OCI-LY1 (cell line): ENCODE measurements around the gene KRTAP10-4.
"Not testable (repeated sequence)": the region's sequence is repeated elsewhere in the genome, so short reads cannot be mapped to it uniquely, and the experiment has no call there.

Experiments used
- H2AFZ ChIP-seq: fragments of 200-600 bp; sonication (generic), shearing (Covaris generic); 2 replicates; pipeline ENCODE4 v1.6.0; 2014; ENCODE audit warnings: antibody characterized with exemption, mild to moderate bottlenecking, low read length
- H3F3A ChIP-seq: fragments of 200-600 bp; sonication (generic), shearing (Covaris generic); 2 replicates; pipeline ENCODE4 v1.6.0; 2014; ENCODE audit warnings: mild to moderate bottlenecking, antibody characterized with exemption, low read length, moderate library complexity; ENCODE audit not compliant: insufficient read depth
- H3K27ac ChIP-seq: fragments of 200-600 bp; sonication (generic); 2 replicates; pipeline ENCODE4 v1.5.1; 2014; ENCODE audit warnings: low read length, mixed run types, mild to moderate bottlenecking, low read depth; ENCODE audit not compliant: poor library complexity, severe bottlenecking
- H3K27me3 ChIP-seq: fragments of 200-600 bp; sonication (generic); 2 replicates; pipeline ENCODE4 v1.6.0; 2014; ENCODE audit warnings: antibody characterized with exemption, mild to moderate bottlenecking, low read length, moderate library complexity; ENCODE audit not compliant: insufficient read depth
- H3K36me3 ChIP-seq: fragments of 200-600 bp; sonication (generic); 2 replicates; pipeline ENCODE4 v1.6.1; 2014; ENCODE audit warnings: mild to moderate bottlenecking, antibody characterized with exemption, low read length, moderate library complexity, mixed read lengths; ENCODE audit not compliant: insufficient read depth
- H3K4me1 ChIP-seq: fragments of 200-600 bp; sonication (generic); 2 replicates; pipeline ENCODE4 v1.5.1; 2014; ENCODE audit warnings: mild to moderate bottlenecking, low read length, moderate library complexity; ENCODE audit not compliant: insufficient read depth, severe bottlenecking
- H3K4me2 ChIP-seq: fragments of 200-600 bp; sonication (generic), shearing (Covaris generic); 2 replicates; pipeline ENCODE4 v1.6.1; 2014; ENCODE audit warnings: low read length
- H3K4me3 ChIP-seq: fragments of 200-600 bp; sonication (generic); 2 replicates; pipeline ENCODE4 v1.5.1; 2014; ENCODE audit warnings: low read length, low read depth, mild to moderate bottlenecking, mixed read lengths; ENCODE audit not compliant: poor library complexity, severe bottlenecking
- H3K79me2 ChIP-seq: fragments of 200-600 bp; shearing (Covaris generic); 2 replicates; pipeline ENCODE4 v1.6.1; 2016; ENCODE audit warnings: mixed run types, low read length, mixed read lengths; ENCODE audit not compliant: insufficient read depth
- H3K9ac ChIP-seq: fragments of 200-600 bp; sonication (generic), shearing (Covaris generic); 2 replicates; pipeline ENCODE4 v1.6.1; 2014; ENCODE audit warnings: mild to moderate bottlenecking, low read length, mixed read lengths
- H3K9me2 ChIP-seq: fragments of 200-600 bp; sonication (generic), shearing (Covaris generic); 2 replicates; pipeline ENCODE4 v1.6.1; 2014; ENCODE audit warnings: low read depth, mild to moderate bottlenecking, low read length, mixed read lengths
- H3K9me3 ChIP-seq: fragments of 200-600 bp; shearing (Covaris generic); 2 replicates; pipeline ENCODE4 v1.6.1; 2014; ENCODE audit warnings: low read length, mixed read lengths
- H4K20me1 ChIP-seq: fragments of 200-600 bp; sonication (generic), shearing (Covaris generic); 2 replicates; pipeline ENCODE4 v1.6.0; 2016; ENCODE audit warnings: mild to moderate bottlenecking, low read length; ENCODE audit not compliant: insufficient read depth
- EZH2 ChIP-seq: fragments of 200-600 bp; sonication (generic), shearing (Covaris generic); IDR thresholded peaks from 2 replicates; pipeline ENCODE4 v1.8.0; 2017; ENCODE audit warnings: borderline replicate concordance, mixed run types, mild to moderate bottlenecking, antibody characterized with exemption, low read length, moderate library complexity, mixed read lengths
- TF ChIP-seq, protein P1 (sequence below): fragments of 200-600 bp; sonication (generic), shearing (Covaris generic); IDR thresholded peaks from 2 replicates; pipeline ENCODE4 v1.5.1; 2017; ENCODE audit warnings: mild to moderate bottlenecking, antibody characterized with exemption, low read length, moderate library complexity, mixed read lengths

Gene KRTAP10-4

DNA sequence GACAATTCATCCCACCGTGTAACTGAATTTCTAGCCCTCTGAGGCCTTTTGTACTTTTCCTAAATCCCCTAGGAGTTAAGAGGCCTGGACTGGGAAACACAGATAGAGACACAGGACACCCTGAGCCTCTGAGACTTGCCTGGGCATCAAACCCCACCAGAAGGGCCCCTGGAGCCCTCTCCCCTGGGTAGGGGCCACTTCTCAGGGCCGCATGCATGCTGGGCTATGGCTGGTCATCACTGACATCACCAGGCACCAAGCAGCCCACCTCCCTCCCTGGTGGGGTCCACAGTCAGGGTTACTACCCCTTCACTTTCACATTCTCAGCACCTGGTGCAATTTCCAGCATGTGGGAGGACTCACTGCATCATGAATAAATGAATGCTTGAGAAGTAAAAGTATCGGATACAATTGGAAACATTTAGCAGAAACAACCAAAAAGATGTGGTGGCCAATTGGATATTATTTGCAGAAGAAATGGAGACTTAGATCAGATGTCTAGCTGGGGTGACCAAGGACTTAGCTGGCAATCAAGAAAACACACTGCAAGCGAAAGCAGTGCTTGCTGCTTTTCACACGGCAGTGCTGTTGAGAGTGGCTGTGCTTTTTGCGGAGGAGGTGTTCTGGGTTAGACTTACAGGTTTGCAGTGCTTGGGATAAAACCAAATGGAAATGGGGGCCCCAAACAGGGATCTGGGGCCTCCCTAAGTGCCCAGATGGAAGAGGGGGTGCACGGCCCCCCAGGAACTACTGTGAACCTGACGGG is 25.9 kb downstream of the KRTAP10-4 start:
- H4K20me1 ChIP-seq = no peaks in the 10 kb centered on the region
- no peaks in the 10 kb centered on the region for H3K4me1 ChIP-seq
- H3K79me2 ChIP-seq = no peaks in the 10 kb centered on the region
- H2AFZ ChIP-seq = no peak overlapping the region
- H3K4me2 ChIP-seq = no peak overlapping the region
- no peaks in the 10 kb centered on the region for H3K27me3 ChIP-seq
- TF ChIP-seq, protein P1, sequence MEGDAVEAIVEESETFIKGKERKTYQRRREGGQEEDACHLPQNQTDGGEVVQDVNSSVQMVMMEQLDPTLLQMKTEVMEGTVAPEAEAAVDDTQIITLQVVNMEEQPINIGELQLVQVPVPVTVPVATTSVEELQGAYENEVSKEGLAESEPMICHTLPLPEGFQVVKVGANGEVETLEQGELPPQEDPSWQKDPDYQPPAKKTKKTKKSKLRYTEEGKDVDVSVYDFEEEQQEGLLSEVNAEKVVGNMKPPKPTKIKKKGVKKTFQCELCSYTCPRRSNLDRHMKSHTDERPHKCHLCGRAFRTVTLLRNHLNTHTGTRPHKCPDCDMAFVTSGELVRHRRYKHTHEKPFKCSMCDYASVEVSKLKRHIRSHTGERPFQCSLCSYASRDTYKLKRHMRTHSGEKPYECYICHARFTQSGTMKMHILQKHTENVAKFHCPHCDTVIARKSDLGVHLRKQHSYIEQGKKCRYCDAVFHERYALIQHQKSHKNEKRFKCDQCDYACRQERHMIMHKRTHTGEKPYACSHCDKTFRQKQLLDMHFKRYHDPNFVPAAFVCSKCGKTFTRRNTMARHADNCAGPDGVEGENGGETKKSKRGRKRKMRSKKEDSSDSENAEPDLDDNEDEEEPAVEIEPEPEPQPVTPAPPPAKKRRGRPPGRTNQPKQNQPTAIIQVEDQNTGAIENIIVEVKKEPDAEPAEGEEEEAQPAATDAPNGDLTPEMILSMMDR = no peak
- no peak for TF ChIP-seq EZH2
- no peak overlapping the region for H3K9ac ChIP-seq
- no peaks in the 10 kb centered on the region for H3F3A ChIP-seq
- no peaks in the 10 kb centered on the region for H3K9me3 ChIP-seq
- no peak overlapping the region for H3K27ac ChIP-seq
- no peaks in the 10 kb centered on the region for H3K36me3 ChIP-seq
- no peaks in the 10 kb centered on the region for H3K9me2 ChIP-seq
- H3K4me3 ChIP-seq = no peak overlapping the region

DNA sequence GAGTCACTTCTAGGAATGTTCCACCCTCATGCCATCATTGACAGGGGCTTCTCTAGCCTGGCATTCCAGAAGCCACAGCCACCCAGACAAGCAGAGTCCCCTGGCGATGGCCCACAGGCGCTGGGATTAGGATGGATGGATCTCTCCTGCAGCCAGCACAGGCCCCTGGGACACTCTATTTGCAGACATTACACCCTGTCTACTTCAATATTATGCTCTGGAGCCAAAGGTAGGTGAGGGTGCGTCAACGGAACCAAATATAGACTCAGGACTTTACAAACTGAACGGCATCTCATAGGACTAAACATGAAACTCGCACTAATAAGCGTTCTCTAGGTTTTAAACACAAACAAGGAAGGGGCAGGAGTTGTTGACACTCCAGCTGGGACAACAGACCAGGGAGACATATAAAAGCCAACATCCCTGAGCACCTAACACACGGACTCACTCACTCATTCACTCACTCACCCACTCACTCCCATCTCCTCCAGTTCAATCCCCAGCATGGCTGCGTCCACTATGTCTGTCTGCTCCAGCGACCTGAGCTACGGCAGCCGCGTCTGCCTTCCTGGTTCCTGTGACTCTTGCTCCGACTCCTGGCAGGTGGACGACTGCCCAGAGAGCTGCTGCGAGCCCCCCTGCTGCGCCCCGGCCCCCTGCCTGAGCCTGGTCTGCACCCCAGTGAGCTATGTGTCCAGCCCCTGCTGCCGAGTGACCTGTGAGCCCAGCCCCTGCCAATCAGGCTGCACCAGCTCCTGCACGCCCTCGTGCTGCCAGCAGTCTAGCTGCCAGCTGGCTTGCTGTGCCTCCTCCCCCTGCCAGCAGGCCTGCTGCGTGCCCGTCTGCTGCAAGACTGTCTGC is 26.8 kb downstream of the KRTAP10-4 start, which contains the start of gene KRTAP10-7:
Gene KRTAP10-7, plus strand, starts transcription at position 480 of the 861 bp plus-strand sequence. Its CDS starts 25 bp downstream, at position 505.
- not testable (repeated sequence) for H3K36me3 ChIP-seq, H3K27me3 ChIP-seq, H3K79me2 ChIP-seq

DNA sequence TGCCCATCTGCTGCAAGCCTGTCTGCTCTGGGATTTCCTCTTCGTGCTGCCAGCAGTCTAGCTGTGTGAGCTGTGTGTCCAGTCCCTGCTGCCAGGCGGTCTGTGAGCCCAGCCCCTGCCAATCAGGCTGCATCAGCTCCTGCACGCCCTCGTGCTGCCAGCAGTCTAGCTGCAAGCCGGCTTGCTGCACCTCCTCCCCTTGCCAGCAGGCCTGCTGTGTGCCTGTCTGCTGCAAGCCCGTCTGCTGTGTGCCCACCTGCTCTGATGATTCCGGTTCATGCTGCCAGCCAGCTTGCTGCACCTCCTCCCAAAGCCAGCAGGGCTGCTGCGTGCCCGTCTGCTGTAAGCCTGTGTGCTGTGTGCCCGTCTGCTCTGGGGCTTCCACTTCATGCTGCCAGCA is 27.6 kb downstream of the KRTAP10-4 start:
- not testable (repeated sequence) for H3K4me2 ChIP-seq, H3K36me3 ChIP-seq, H3K9me2 ChIP-seq, H3K79me2 ChIP-seq, H2AFZ ChIP-seq, H3K27ac ChIP-seq, H3K9ac ChIP-seq, H3K4me3 ChIP-seq, H4K20me1 ChIP-seq, H3F3A ChIP-seq, H3K9me3 ChIP-seq, H3K4me1 ChIP-seq, H3K27me3 ChIP-seq

More for the DNA sequence above, 26.8 kb downstream of the KRTAP10-4 start, which contains the start of gene KRTAP10-7:
- not testable (repeated sequence) for H3K4me3 ChIP-seq, H2AFZ ChIP-seq, H4K20me1 ChIP-seq, H3K9me3 ChIP-seq, H3K4me2 ChIP-seq, H3K27ac ChIP-seq, H3K9ac ChIP-seq, H3F3A ChIP-seq, H3K4me1 ChIP-seq, H3K9me2 ChIP-seq

DNA sequence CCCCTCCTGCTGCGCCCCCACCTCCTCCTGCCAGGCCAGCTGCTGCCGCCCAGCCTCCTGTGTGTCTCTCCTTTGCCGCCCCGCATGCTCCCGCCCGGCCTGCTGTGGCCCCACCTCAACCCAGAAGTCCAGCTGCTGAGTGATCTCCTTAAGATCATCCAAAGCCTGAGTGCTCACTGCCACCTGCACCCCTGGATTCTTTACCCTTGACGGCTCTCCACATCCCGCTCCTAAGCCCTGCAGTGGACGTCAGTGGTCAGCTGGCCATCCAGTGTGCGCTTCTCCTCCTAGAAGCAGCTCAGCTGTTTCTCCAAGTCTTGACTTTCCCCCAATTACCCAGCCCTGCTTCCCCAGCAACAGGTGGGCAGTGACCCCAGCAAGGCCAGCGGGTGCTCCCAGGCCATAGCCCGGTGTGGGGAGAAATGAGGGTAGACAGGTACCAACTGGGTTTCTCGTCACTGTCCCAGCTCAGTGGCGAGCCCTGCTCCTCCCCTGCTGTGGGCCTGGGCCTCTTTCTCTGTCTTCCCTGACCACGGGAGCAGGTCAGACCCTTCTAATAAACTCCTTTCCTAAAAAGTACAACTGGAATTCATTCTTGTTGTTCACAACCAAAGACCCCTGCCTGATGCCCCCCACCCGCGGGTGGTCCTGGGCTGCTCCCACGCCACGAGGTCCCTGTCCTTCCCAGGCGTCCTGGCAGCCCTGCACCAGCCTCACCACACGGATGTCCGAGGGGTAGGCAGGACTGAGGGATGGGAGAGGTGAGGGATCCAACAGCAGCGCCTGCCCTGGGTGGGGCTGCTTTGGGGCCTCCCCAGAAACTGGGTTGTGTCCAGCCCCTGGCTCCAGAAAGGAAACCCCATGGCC is 28.3 kb downstream of the KRTAP10-4 start:
- TF ChIP-seq, protein P1 = no peak
- no peak for TF ChIP-seq EZH2
- no peak overlapping the region for H2AFZ ChIP-seq
- H3K79me2 ChIP-seq = no peaks in the 10 kb centered on the region
- H3K9me2 ChIP-seq = no peaks in the 10 kb centered on the region
- H3K27ac ChIP-seq = no peak overlapping the region
- no peaks in the 10 kb centered on the region for H3F3A ChIP-seq
- H3K9me3 ChIP-seq = no peaks in the 10 kb centered on the region
- H4K20me1 ChIP-seq = no peaks in the 10 kb centered on the region
- H3K9ac ChIP-seq = no peak overlapping the region
- H3K4me1 ChIP-seq = no peaks in the 10 kb centered on the region
- H3K27me3 ChIP-seq = no peaks in the 10 kb centered on the region
- H3K4me2 ChIP-seq = no peak overlapping the region
- no peaks in the 10 kb centered on the region for H3K36me3 ChIP-seq
- H3K4me3 ChIP-seq = no peak overlapping the region
